Measurements from ENCODE around the gene EN2.

- TF ChIP-seq, protein P1, sequence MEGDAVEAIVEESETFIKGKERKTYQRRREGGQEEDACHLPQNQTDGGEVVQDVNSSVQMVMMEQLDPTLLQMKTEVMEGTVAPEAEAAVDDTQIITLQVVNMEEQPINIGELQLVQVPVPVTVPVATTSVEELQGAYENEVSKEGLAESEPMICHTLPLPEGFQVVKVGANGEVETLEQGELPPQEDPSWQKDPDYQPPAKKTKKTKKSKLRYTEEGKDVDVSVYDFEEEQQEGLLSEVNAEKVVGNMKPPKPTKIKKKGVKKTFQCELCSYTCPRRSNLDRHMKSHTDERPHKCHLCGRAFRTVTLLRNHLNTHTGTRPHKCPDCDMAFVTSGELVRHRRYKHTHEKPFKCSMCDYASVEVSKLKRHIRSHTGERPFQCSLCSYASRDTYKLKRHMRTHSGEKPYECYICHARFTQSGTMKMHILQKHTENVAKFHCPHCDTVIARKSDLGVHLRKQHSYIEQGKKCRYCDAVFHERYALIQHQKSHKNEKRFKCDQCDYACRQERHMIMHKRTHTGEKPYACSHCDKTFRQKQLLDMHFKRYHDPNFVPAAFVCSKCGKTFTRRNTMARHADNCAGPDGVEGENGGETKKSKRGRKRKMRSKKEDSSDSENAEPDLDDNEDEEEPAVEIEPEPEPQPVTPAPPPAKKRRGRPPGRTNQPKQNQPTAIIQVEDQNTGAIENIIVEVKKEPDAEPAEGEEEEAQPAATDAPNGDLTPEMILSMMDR (IDR thresholded peaks at IDR 0.05): no peak
- TF ChIP-seq POLR2A (IDR thresholded peaks at IDR 0.05): no peak
Observed at GRCh38 chr7:155450970-155451801, 6.7 kb upstream of the EN2 start.

Measured in adrenal gland (tissue), 5 donors.